ENCODE data around the gene NR2C2. TPM values are rescaled to one million over a fixed set of nuclear protein-coding genes. Genes with fewer than 3 reads are reported as not detected.

Gene NR2C2
- total and polyA plus RNA-seq, 9 of the 15 experiments (the other 6 are each of a cell fraction or from before 2014, with no cell fraction given), result 6.1 to 33.0 (median 14.6) TPM

DNA sequence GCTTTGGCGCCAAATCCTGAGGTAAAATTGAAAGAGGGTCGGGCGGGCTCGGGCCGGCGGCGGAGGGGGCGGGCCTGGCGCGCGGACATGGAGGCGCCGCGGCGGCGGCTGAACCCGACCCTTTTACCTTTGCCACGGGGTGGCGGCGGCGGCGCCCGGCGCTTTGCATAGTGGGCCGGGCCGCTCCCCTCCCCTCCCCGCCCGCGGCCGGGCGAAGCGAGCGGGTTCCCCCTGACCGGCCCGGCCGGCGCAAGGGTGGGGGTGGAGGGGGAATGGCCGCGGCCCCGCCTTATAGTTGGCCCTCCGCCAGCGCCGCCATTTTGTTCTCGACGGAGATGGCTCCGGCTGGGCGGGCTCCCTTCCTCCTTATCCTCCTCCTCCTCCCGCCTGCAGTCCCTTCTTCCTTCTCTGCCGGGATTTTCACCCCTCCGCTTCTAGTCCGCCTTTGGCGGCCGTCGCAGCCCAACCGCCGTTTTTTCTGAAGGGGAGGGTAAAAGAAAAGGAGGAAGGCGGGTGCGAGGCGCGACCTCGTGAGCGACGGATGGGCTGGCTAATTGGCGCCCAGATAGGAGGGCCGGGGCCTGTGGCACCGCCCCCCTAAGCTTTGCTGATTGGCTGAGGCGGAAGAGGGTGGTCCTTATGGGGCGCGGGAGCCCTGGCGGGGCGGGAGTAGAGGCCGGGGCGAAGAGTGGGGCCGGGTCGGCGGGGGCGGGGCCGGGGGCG lies 664 bp downstream of the NR2C2 start (continued):
- TF ChIP-seq, protein P1, sequence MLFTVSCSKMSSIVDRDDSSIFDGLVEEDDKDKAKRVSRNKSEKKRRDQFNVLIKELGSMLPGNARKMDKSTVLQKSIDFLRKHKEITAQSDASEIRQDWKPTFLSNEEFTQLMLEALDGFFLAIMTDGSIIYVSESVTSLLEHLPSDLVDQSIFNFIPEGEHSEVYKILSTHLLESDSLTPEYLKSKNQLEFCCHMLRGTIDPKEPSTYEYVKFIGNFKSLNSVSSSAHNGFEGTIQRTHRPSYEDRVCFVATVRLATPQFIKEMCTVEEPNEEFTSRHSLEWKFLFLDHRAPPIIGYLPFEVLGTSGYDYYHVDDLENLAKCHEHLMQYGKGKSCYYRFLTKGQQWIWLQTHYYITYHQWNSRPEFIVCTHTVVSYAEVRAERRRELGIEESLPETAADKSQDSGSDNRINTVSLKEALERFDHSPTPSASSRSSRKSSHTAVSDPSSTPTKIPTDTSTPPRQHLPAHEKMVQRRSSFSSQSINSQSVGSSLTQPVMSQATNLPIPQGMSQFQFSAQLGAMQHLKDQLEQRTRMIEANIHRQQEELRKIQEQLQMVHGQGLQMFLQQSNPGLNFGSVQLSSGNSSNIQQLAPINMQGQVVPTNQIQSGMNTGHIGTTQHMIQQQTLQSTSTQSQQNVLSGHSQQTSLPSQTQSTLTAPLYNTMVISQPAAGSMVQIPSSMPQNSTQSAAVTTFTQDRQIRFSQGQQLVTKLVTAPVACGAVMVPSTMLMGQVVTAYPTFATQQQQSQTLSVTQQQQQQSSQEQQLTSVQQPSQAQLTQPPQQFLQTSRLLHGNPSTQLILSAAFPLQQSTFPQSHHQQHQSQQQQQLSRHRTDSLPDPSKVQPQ (CRISPR knock-in tag; IDR thresholded peaks at IDR 0.05; ENCODE audit: borderline replicate concordance), result no peak
- TF ChIP-seq SREBF2 (CRISPR knock-in tag; IDR thresholded peaks at IDR 0.05) (no peak), ZFP36 (IDR thresholded peaks at IDR 0.05; ENCODE audit: low read depth, low read length, partially characterized antibody) (peak; percentile 17), KLF16 (IDR thresholded peaks at IDR 0.05) (no peak), MIER1 (IDR thresholded peaks at IDR 0.05; ENCODE audit: low read depth) (no peak), CHD4 (IDR thresholded peaks at IDR 0.05; ENCODE audit: insufficient read depth, insufficient replicate concordance, low read depth, low read length, poor library complexity, severe bottlenecking) (no peak), ZNF586 (CRISPR knock-in tag; conservative IDR thresholded peaks at IDR 0.05) (no peak)
- TF ChIP-seq, protein P2, sequence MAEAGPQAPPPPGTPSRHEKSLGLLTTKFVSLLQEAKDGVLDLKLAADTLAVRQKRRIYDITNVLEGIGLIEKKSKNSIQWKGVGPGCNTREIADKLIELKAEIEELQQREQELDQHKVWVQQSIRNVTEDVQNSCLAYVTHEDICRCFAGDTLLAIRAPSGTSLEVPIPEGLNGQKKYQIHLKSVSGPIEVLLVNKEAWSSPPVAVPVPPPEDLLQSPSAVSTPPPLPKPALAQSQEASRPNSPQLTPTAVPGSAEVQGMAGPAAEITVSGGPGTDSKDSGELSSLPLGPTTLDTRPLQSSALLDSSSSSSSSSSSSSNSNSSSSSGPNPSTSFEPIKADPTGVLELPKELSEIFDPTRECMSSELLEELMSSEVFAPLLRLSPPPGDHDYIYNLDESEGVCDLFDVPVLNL (CRISPR knock-in tag; IDR thresholded peaks at IDR 0.05; ENCODE audit: low read depth), result 0 out of 2 replicates have a peak, but pooled peaks have one; percentile 56
- TF ChIP-seq, protein P3, sequence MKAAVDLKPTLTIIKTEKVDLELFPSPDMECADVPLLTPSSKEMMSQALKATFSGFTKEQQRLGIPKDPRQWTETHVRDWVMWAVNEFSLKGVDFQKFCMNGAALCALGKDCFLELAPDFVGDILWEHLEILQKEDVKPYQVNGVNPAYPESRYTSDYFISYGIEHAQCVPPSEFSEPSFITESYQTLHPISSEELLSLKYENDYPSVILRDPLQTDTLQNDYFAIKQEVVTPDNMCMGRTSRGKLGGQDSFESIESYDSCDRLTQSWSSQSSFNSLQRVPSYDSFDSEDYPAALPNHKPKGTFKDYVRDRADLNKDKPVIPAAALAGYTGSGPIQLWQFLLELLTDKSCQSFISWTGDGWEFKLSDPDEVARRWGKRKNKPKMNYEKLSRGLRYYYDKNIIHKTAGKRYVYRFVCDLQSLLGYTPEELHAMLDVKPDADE (conservative IDR thresholded peaks at IDR 0.05; ENCODE audit: control insufficient read depth, low read depth, low read length), result 0 out of 2 replicates have a peak, but pooled peaks have one; percentile 48
